K562 (cell line): Measurements from ENCODE around the gene PRKACA. TPM values are rescaled to one million over a fixed set of nuclear protein-coding genes. Genes with fewer than 3 reads are reported as not detected.

Experiments used
- ATAC-seq: fragments of 200-7000 bp; cut with Tn5 transposase; 3 replicates; pipeline ENCODE4 v1.9.1; 2020; ENCODE audit warnings: moderate library complexity
- BruUV-seq: library from RNA; stranded (reverse); fragments of 400-500 nt; replicated peaks from 2 replicates; lab custom pipeline; 2021; lab: Mats Ljungman, UMichigan
- CTCF ChIA-PET: fragments of 300-600 bp; formaldehyde crosslinking; extraction: SDS; loops from one replicate; lab custom pipeline; 2021; ENCODE audit warnings: low intra/inter-chr PET ratio; lab: Yijun Ruan, JAX
- POLR2A ChIA-PET: fragments of 300-600, 350-650 bp; sonication (Branson Sonifier 250); formaldehyde crosslinking; extraction: SDS; loops from one replicate; lab custom pipeline; 2021; ENCODE audit warnings: antibody characterized with exemption, inconsistent platforms; lab: Yijun Ruan, JAX
- DNase-seq, 4 experiments: peaks; one replicate each; pipeline versions ENCODE4 v3.0.0 to v3.0.0-alpha.2; 2011 to 2018; ENCODE audit warnings: low spot score in 3 of 4, mixed read lengths in 3 of 4; ENCODE audit errors: extremely low read depth in 1 of 4
- FAIRE-seq: peaks from 2 replicates; lab custom pipeline; 2011; peaks lifted over from hg19 to GRCh38; lab: Jason Lieb, UNC
- H2AFZ ChIP-seq: 2 replicates; pipeline ENCODE4 v1.6.0; 2011; ENCODE audit warnings: low read depth, low read length, control low read depth, inconsistent platforms
- H3K27ac ChIP-seq: fragments of 200-600 bp; 3 replicates; pipeline ENCODE4 v1.8.0; 2011; ENCODE audit warnings: low read depth, mild to moderate bottlenecking, control low read depth, inconsistent platforms, low read length, moderate library complexity, mixed read lengths; ENCODE audit errors: extremely low read depth
- H3K27me3 ChIP-seq, 2 experiments: fragments of 300-600 bp in 1 of 2; 2 replicates in 1 of 2; 3 replicates in 1 of 2; pipeline versions ENCODE4 v1.6.0 to v1.8.0; 2011; ENCODE audit warnings: inconsistent platforms in 2 of 2, low read length in 2 of 2, mild to moderate bottlenecking in 1 of 2, mixed read lengths in 1 of 2, moderate library complexity in 1 of 2; ENCODE audit not compliant: control insufficient read depth in 2 of 2, insufficient read depth in 2 of 2
- H3K36me3 ChIP-seq: fragments of 300-600 bp; 3 replicates; pipeline ENCODE4 v1.8.0; 2011; ENCODE audit warnings: mild to moderate bottlenecking, low read length, inconsistent platforms; ENCODE audit not compliant: control insufficient read depth, insufficient read depth
- H3K4me1 ChIP-seq, 2 experiments: fragments of 200-600 bp in 1 of 2; replicated peaks in 1 of 2; 2 replicates in 1 of 2; 3 replicates in 1 of 2; pipeline versions ENCODE4 v1.5.1 to v1.8.0; 2011; ENCODE audit warnings: inconsistent platforms in 2 of 2, low read length in 2 of 2, mild to moderate bottlenecking in 1 of 2, mixed read lengths in 1 of 2, moderate library complexity in 1 of 2; ENCODE audit not compliant: control insufficient read depth in 2 of 2, insufficient read depth in 2 of 2
- H3K4me2 ChIP-seq: 2 replicates; pipeline ENCODE4 v1.6.1; 2011; ENCODE audit warnings: low read length, control low read depth, inconsistent platforms, mixed read lengths; ENCODE audit not compliant: insufficient read depth
- H3K4me3 ChIP-seq: fragments of 200-600 bp; sonication (generic), shearing (Covaris generic); 2 replicates; pipeline ENCODE4 v1.5.1; 2016; ENCODE audit warnings: control low read depth, inconsistent platforms
- H3K79me2 ChIP-seq: fragments of 200-600 bp; 3 replicates; pipeline ENCODE4 v1.8.0; 2011; ENCODE audit warnings: low read length, inconsistent platforms; ENCODE audit not compliant: control insufficient read depth, insufficient read depth
- H3K9ac ChIP-seq, 2 experiments: 2 replicates each; pipeline versions ENCODE4 v1.6.0 to v1.6.1; 2011; ENCODE audit warnings: low read depth in 2 of 2, low read length in 2 of 2, control low read depth in 1 of 2, inconsistent platforms in 1 of 2, mild to moderate bottlenecking in 1 of 2, mixed read lengths in 1 of 2; ENCODE audit not compliant: insufficient read depth in 1 of 2
- H3K9me1 ChIP-seq: one replicate; pipeline ENCODE4 v1.6.0; 2011; ENCODE audit warnings: inconsistent platforms, mild to moderate bottlenecking, low read length, moderate library complexity; ENCODE audit not compliant: control insufficient read depth, insufficient read depth
- H3K9me3 ChIP-seq: replicated peaks from 2 replicates; pipeline ENCODE4 v1.5.1; 2011; ENCODE audit warnings: low read depth, low read length, inconsistent platforms; ENCODE audit not compliant: control insufficient read depth, insufficient read depth
- H4K20me1 ChIP-seq: replicated peaks from 2 replicates; pipeline ENCODE4 v1.6.1; 2011; ENCODE audit warnings: low read length, inconsistent platforms, mixed read lengths; ENCODE audit not compliant: control insufficient read depth, insufficient read depth
- EZH2 ChIP-seq: IDR thresholded peaks from 2 replicates; pipeline ENCODE4 v1.6.1; 2012; ENCODE audit warnings: low read depth, mild to moderate bottlenecking, inconsistent platforms, low read length, borderline replicate concordance
- MIER1 ChIP-seq: fragments of 450-650 bp; IDR thresholded peaks from 2 replicates; pipeline ENCODE4 v1.6.1; 2016; ENCODE audit warnings: antibody characterized with exemption, mild to moderate bottlenecking, low read depth
- NFYB ChIP-seq: IDR thresholded peaks from 2 replicates; pipeline ENCODE4 v1.6.1; 2011; ENCODE audit warnings: mild to moderate bottlenecking, moderate library complexity; ENCODE audit not compliant: insufficient read length; ENCODE audit errors: extremely low read depth
- PHF8 ChIP-seq: fragments of 200-600 bp; sonication (generic); IDR thresholded peaks from 2 replicates; pipeline ENCODE4 v1.6.1; 2012; ENCODE audit warnings: mixed run types, mild to moderate bottlenecking, inconsistent platforms, low read length, moderate library complexity, borderline replicate concordance
- POLR2AphosphoS2 ChIP-seq: IDR thresholded peaks from 2 replicates; pipeline ENCODE4 v1.6.1; 2012; ENCODE audit warnings: low read length, improper control_type of control experiment
- POLR2AphosphoS5 ChIP-seq: IDR thresholded peaks from 2 replicates; pipeline ENCODE4 v1.6.1; 2011; ENCODE audit warnings: mild to moderate bottlenecking, low read depth, low read length, moderate library complexity; ENCODE audit not compliant: control insufficient read depth, insufficient read depth
- POLR2G ChIP-seq: fragments of 200-400 bp; formaldehyde crosslinking; IDR thresholded peaks from 2 replicates; pipeline ENCODE4 v1.6.1; 2017; ENCODE audit warnings: low read depth, mild to moderate bottlenecking, antibody characterized with exemption, low read length, moderate library complexity
- RBM22 ChIP-seq: fragments of 200-400 bp; formaldehyde crosslinking; IDR thresholded peaks from 2 replicates; pipeline ENCODE4 v1.6.1; 2018; ENCODE audit warnings: low read length, low read depth; ENCODE audit not compliant: poor library complexity, severe bottlenecking
- RBM34 ChIP-seq: fragments of 200-400 bp; formaldehyde crosslinking; IDR thresholded peaks from 2 replicates; pipeline ENCODE4 v1.6.1; 2018; ENCODE audit warnings: low read length, borderline replicate concordance; ENCODE audit not compliant: insufficient read depth
- TBP ChIP-seq: optimal IDR thresholded peaks from 2 replicates; pipeline ENCODE3; 2011; ENCODE audit warnings: low read depth, low read length, improper control_type of control experiment
- ZBTB33 ChIP-seq: sonication (generic); formaldehyde crosslinking; IDR thresholded peaks from 2 replicates; pipeline ENCODE4 v1.8.1; 2023; ENCODE audit warnings: mild to moderate bottlenecking, missing genetic modification reagents
- ZFX ChIP-seq: sonication (generic); formaldehyde crosslinking; IDR thresholded peaks from 2 replicates; pipeline ENCODE4 v1.8.0; 2022; ENCODE audit warnings: mild to moderate bottlenecking, missing genetic modification reagents, moderate library complexity
- ZNF134 ChIP-seq: fragments of 250-450 bp; sonication (Bioruptor Pico); conservative IDR thresholded peaks from 2 replicates; pipeline ENCODE4 v1.4.0; 2020
- ZNF589 ChIP-seq: fragments of 200-800 bp; sonication (Bioruptor generic); IDR thresholded peaks from 2 replicates; pipeline ENCODE4 v1.6.1; 2016; ENCODE audit warnings: low read depth, missing genetic modification characterization, missing compliant biosample characterization
- WGBS: fragments of 100-300 bp; shearing (Covaris generic); methylation state at CpG from one replicate; pipeline ENCODE4 v1.1.6; 2016; ENCODE audit warnings: low coverage, mixed read lengths; ENCODE audit not compliant: insufficient coverage; ENCODE audit errors: missing lambda C conversion rate; 5-methylcytosine and 5-hydroxymethylcytosine counted together
- in situ Hi-C: fragments of 300-500 bp; cut with MboI; formaldehyde crosslinking; loops from 4 replicates; pipeline ENCODE4 v1.15.0; 2018; ENCODE audit warnings: inconsistent platforms, mixed read lengths
- intact Hi-C: fragments of 100-400 bp; cut with micrococcal nuclease; formaldehyde crosslinking; loops from 2 replicates; pipeline ENCODE4 v1.14.2; 2022
- polyA plus RNA-seq, 8 experiments: library from polyadenylated mRNA; depleted of rRNA in 4 of 8; stranded (reverse) in 5 of 8; unstranded in 3 of 8; fragments of >200 nt; fragmentation: Nextera tagmentation in 2 of 8; fragmentation: Illumina TruSeq in 1 of 8; extraction: Ambion mirVana in 2 of 8; extraction: Trizol in 1 of 8; gene quantifications; 2 replicates each; pipeline versions ENCODE4 v1.2.1 to v1.2.3, GENCODE V29; 2011 to 2014; ENCODE audit warnings: inconsistent platforms in 1 of 8, missing spikeins in 1 of 8
- total RNA-seq, 7 experiments: library from RNA; depleted of rRNA in 6 of 7; stranded (reverse); fragments of >200 nt in 6 of 7; fragmentation: Illumina TruSeq in 2 of 7; extraction: Trizol in 2 of 7; gene quantifications; 2 replicates each; pipeline versions ENCODE4 v1.2.1 to v1.2.3, GENCODE V29; 2011 to 2021; ENCODE audit warnings: low replicate concordance in 1 of 7

PRKACA gene
- total and polyA plus RNA-seq, 9 of the 15 experiments (the other 6 are each of a cell fraction or from before 2014, with no cell fraction given): 1.2 to 63.1 (median 13.0) TPM

- Histone ChIP-seq H3K27ac (no peak overlapping the region), H3K36me3 (peaks cover 11% of the 10 kb centered on the region; the same call in 2 of the 3 replicates), H3K27me3 (no peaks in the 10 kb centered on the region), H3K4me2 (no peak overlapping the region), H3K79me2 (no peaks in the 10 kb centered on the region), H4K20me1 (no peaks in the 10 kb centered on the region; the same call in none of the 2 replicates)
- FAIRE-seq: no peak
- in situ Hi-C loops: no loop called here
- BruUV-seq: no TSS peak
- TF ChIP-seq RBM22 (peak; percentile 11), EZH2 (no peak)
- TF ChIP-seq, all 486 proteins: peak for 1
- Histone ChIP-seq H3K9me3 (no peaks in the 10 kb centered on the region), H3K4me1 (peaks cover 0 to 42% of the 10 kb centered on the region in 2 experiments; a peak in 2 of 5 replicates), H3K9me1 (no peaks in the 10 kb centered on the region), H3K9ac (no peak overlapping the region), H3K4me3 (no peak overlapping the region), H2AFZ (no peak overlapping the region)
- 65% methylated on average over 2 of the region's 11 CpGs for WGBS
- intact Hi-C loops: no loop called here
- ChIA-PET CTCF (no interaction called here), POLR2A (interaction anchor here (0.6 kb wide), 2 partner anchors 12 to 539 kb away, joined by 3 read pairs; no protein-coding TSS in a partner anchor)
- ATAC-seq (no peak), DNase-seq (no peak)
Measured at GRCh38 chr19:14164082-14164481, 46.5 kb upstream of the PRKACA start.

- ChIA-PET POLR2A (no interaction called here), CTCF (no interaction called here)
- Histone ChIP-seq H3K9ac (no peak overlapping the region), H2AFZ (no peak overlapping the region), H3K79me2 (no peaks in the 10 kb centered on the region), H3K4me2 (no peak overlapping the region), H3K9me3 (no peaks in the 10 kb centered on the region), H3K36me3 (peaks cover 21% of the 10 kb centered on the region; the same call in 2 of the 3 replicates), H3K4me3 (no peak overlapping the region), H3K9me1 (no peaks in the 10 kb centered on the region), H4K20me1 (no peaks in the 10 kb centered on the region; the same call in none of the 2 replicates), H3K27ac (no peak overlapping the region), H3K4me1 (peaks cover 0 to 39% of the 10 kb centered on the region in 2 experiments; a peak in 2 of 5 replicates), H3K27me3 (no peaks in the 10 kb centered on the region)
- WGBS: 98% methylated on average over 34 of the region's 38 CpGs
- no TSS peak for BruUV-seq
- TF ChIP-seq POLR2AphosphoS5 (no peak), MIER1 (no peak), RBM22 (peak; percentile 74), ZBTB33 (peak; percentile 99), PHF8 (no peak), TBP (no peak), POLR2G (peak; percentile 64), NFYB (no peak), RBM34 (no peak), ZNF134 (CRISPR knock-in tag) (no peak), ZNF589 (CRISPR knock-in tag) (no peak), POLR2AphosphoS2 (no peak), ZFX (CRISPR knock-in tag) (no peak)
- intact Hi-C loops: no loop called here
- in situ Hi-C loops: no loop called here
- ATAC-seq (no peak), DNase-seq (no peak), FAIRE-seq (no peak)
Measured at GRCh38 chr19:14162871-14163297, 45.3 kb upstream of the PRKACA start.
